Measurements from ENCODE around the gene LMX1B.

LMX1B gene

DNA sequence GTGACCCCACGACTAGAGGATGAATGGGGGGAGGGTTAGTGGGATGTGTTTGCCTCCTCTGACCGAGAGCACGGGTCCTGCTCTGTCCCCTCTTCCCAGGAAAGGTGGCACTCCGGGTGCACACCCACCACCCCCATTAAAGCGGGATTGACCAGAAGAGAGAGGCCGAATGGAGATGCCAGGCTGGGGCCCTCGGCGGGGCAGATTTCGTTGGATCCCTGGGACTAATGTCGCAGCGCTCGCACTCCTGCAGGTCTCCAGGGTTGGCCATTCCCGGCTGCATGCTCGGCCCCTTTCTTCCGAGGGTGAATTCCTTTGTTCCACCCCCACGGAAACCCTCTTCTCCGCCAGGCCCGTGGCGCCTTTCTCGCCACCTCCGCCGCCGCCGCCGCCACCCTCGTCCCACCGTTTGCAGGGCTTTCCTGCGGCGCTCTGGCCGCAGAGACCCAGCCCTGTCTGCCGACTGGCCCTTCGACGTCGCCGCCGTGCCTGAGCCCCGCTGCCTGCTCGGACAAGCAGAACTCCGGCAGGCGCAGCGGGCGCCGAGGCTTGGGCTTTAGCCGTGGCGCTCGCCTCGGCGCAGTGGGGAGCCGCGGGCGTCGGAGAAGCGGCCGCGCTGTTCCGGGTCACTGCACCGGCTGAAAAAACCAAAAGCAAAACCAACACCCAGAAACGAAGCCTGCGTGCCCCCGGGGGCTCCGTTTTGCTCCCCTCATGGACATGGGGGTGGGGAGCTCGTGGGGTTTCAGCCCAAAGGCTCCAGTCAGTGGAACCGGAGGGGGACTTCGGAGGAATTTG lies 11.8 kb downstream of the LMX1B start:
- H3K9me3 ChIP-seq (ENCODE audit: control insufficient read depth, insufficient read depth, low read depth, low read length), result no peaks in the 10 kb centered on the region
- H3K9ac ChIP-seq (ENCODE audit: low read length), result no peak overlapping the region
- peaks cover 100% of the 10 kb centered on the region for H3K27me3 ChIP-seq (ENCODE audit: control insufficient read depth, insufficient read depth, low read length)
- no peaks in the 10 kb centered on the region for H3K36me3 ChIP-seq (ENCODE audit: control insufficient read depth, insufficient read depth, low read length)
- peaks cover 51% of the 10 kb centered on the region for H3K4me1 ChIP-seq (ENCODE audit: control insufficient read depth, insufficient read depth, low read length)
- no peak overlapping the region for H3K27ac ChIP-seq (ENCODE audit: low read depth, low read length)
- H3K4me3 ChIP-seq (ENCODE audit: low read depth, low read length), result peak overlapping the region; percentile 51

- peaks cover 100% of the 10 kb centered on the region for H3K27me3 ChIP-seq (ENCODE audit: control insufficient read depth, insufficient read depth, low read length)
These were observed 12.6 kb downstream of the LMX1B start for GRCh38 chr9:126626127-126626925.

DNA sequence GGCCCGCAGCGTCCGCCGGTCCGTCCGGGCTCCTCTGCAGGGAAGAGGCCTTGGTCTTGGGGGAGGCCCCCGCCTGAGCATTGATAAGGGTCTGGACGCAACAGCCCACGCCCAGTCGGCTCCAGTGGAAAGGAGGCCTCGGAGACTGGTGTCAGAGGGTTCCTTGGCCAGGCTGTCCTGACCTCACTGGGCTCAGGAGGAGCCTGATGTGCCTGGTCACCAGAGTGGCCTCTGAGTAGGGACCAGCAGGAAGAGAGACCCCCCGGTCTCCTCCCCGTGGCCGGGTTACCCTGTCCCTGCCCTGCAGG lies 13.2 kb downstream of the LMX1B start:
- Histone ChIP-seq H3K36me3 (ENCODE audit: control insufficient read depth, insufficient read depth, low read length) (no peaks in the 10 kb centered on the region), H3K9ac (ENCODE audit: low read length) (no peak overlapping the region), H3K27ac (ENCODE audit: low read depth, low read length) (no peak overlapping the region), H3K9me3 (ENCODE audit: control insufficient read depth, insufficient read depth, low read depth, low read length) (no peaks in the 10 kb centered on the region), H3K4me3 (ENCODE audit: low read depth, low read length) (peak overlapping the region; percentile 51), H3K27me3 (ENCODE audit: control insufficient read depth, insufficient read depth, low read length) (peaks cover 100% of the 10 kb centered on the region), H3K4me1 (ENCODE audit: control insufficient read depth, insufficient read depth, low read length) (peaks cover 59% of the 10 kb centered on the region)

More at GRCh38 chr9:126626127-126626925, 12.6 kb downstream of the LMX1B start:
- Histone ChIP-seq H3K9ac (ENCODE audit: low read length) (no peak overlapping the region), H3K36me3 (ENCODE audit: control insufficient read depth, insufficient read depth, low read length) (no peaks in the 10 kb centered on the region), H3K4me3 (ENCODE audit: low read depth, low read length) (peak overlapping the region; percentile 51), H3K27ac (ENCODE audit: low read depth, low read length) (no peak overlapping the region), H3K4me1 (ENCODE audit: control insufficient read depth, insufficient read depth, low read length) (peaks cover 57% of the 10 kb centered on the region), H3K9me3 (ENCODE audit: control insufficient read depth, insufficient read depth, low read depth, low read length) (no peaks in the 10 kb centered on the region)

DNA sequence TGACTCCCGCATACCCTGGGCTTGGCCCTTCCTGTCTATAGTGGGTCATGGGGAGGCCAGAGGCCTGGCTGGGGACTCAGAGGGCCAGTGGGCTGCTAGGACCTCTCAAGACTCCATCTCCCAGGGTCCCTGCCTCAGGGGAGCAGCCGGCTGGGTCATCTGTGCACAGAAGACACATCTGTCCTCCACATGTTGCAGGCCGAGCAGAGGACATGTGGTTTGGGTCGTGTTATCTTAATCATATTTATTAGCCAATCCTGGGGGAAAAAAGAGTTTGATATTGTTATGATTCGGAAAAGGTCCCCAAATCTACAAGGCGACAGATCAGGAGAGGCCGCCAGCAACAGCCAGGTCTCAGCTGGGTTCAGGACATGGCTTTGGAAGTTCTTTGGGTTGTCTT lies 14.4 kb downstream of the LMX1B start:
- Histone ChIP-seq H3K27me3 (ENCODE audit: control insufficient read depth, insufficient read depth, low read length) (peaks cover 100% of the 10 kb centered on the region), H3K4me1 (ENCODE audit: control insufficient read depth, insufficient read depth, low read length) (peaks cover 49% of the 10 kb centered on the region), H3K4me3 (ENCODE audit: low read depth, low read length) (no peak overlapping the region), H3K36me3 (ENCODE audit: control insufficient read depth, insufficient read depth, low read length) (no peaks in the 10 kb centered on the region), H3K9ac (ENCODE audit: low read length) (no peak overlapping the region), H3K27ac (ENCODE audit: low read depth, low read length) (no peak overlapping the region), H3K9me3 (ENCODE audit: control insufficient read depth, insufficient read depth, low read depth, low read length) (no peaks in the 10 kb centered on the region)

- Histone ChIP-seq H3K27ac (ENCODE audit: low read depth, low read length) (no peak overlapping the region), H3K9ac (ENCODE audit: low read length) (no peak overlapping the region), H3K4me1 (ENCODE audit: control insufficient read depth, insufficient read depth, low read length) (peaks cover 41% of the 10 kb centered on the region), H3K4me3 (ENCODE audit: low read depth, low read length) (no peak overlapping the region), H3K9me3 (ENCODE audit: control insufficient read depth, insufficient read depth, low read depth, low read length) (no peaks in the 10 kb centered on the region), H3K27me3 (ENCODE audit: control insufficient read depth, insufficient read depth, low read length) (peaks cover 100% of the 10 kb centered on the region), H3K36me3 (ENCODE audit: control insufficient read depth, insufficient read depth, low read length) (no peaks in the 10 kb centered on the region)
These were observed 15.4 kb downstream of the LMX1B start for GRCh38 chr9:126628969-126629674.

- Histone ChIP-seq H3K27ac (ENCODE audit: low read depth, low read length) (no peak overlapping the region), H3K4me1 (ENCODE audit: control insufficient read depth, insufficient read depth, low read length) (peaks cover 27% of the 10 kb centered on the region), H3K9ac (ENCODE audit: low read length) (no peak overlapping the region), H3K9me3 (ENCODE audit: control insufficient read depth, insufficient read depth, low read depth, low read length) (no peaks in the 10 kb centered on the region), H3K4me3 (ENCODE audit: low read depth, low read length) (no peak overlapping the region; the same call in 1 of the 2 replicates), H3K36me3 (ENCODE audit: control insufficient read depth, insufficient read depth, low read length) (no peaks in the 10 kb centered on the region), H3K27me3 (ENCODE audit: control insufficient read depth, insufficient read depth, low read length) (peaks cover 100% of the 10 kb centered on the region)
These were observed 16.9 kb downstream of the LMX1B start for GRCh38 chr9:126630458-126631237.

GRCh38 chr9:126631254-126631653 lies 17.5 kb downstream of the LMX1B start:
- Histone ChIP-seq H3K9ac (ENCODE audit: low read length) (no peak overlapping the region), H3K4me3 (ENCODE audit: low read depth, low read length) (peak overlapping the region; percentile 21; the same call in 1 of the 2 replicates), H3K9me3 (ENCODE audit: control insufficient read depth, insufficient read depth, low read depth, low read length) (no peaks in the 10 kb centered on the region), H3K36me3 (ENCODE audit: control insufficient read depth, insufficient read depth, low read length) (no peaks in the 10 kb centered on the region), H3K27ac (ENCODE audit: low read depth, low read length) (no peak overlapping the region), H3K27me3 (ENCODE audit: control insufficient read depth, insufficient read depth, low read length) (peaks cover 100% of the 10 kb centered on the region), H3K4me1 (ENCODE audit: control insufficient read depth, insufficient read depth, low read length) (peaks cover 21% of the 10 kb centered on the region)

- Histone ChIP-seq H3K4me1 (ENCODE audit: control insufficient read depth, insufficient read depth, low read length) (peaks cover 20% of the 10 kb centered on the region), H3K4me3 (ENCODE audit: low read depth, low read length) (no peak overlapping the region), H3K36me3 (ENCODE audit: control insufficient read depth, insufficient read depth, low read length) (no peaks in the 10 kb centered on the region), H3K27me3 (ENCODE audit: control insufficient read depth, insufficient read depth, low read length) (peaks cover 100% of the 10 kb centered on the region), H3K27ac (ENCODE audit: low read depth, low read length) (no peak overlapping the region), H3K9ac (ENCODE audit: low read length) (no peak overlapping the region), H3K9me3 (ENCODE audit: control insufficient read depth, insufficient read depth, low read depth, low read length) (no peaks in the 10 kb centered on the region)
These were observed 20.3 kb downstream of the LMX1B start for GRCh38 chr9:126633881-126634558.

DNA sequence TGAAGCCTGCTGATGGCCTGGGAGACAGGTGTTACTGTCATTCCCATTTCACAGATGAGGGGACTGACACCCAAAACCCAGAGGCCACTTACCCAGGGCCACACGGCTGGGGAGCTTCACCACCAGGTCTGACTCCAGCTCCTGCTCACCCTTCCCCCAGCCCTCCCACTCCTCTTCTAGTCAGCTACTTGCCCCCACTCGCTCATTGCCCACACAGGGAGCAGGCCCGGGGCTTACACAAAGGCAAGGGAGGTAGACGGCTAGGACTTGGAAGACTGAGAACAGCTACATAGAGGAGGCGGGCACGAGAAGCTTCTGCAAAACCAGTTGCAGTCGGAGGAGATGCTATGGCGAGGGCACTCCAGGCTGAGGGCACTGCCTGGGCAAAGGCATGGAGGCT lies 21.3 kb downstream of the LMX1B start:
- Histone ChIP-seq H3K27me3 (ENCODE audit: control insufficient read depth, insufficient read depth, low read length) (peaks cover 100% of the 10 kb centered on the region), H3K4me1 (ENCODE audit: control insufficient read depth, insufficient read depth, low read length) (peaks cover 19% of the 10 kb centered on the region), H3K9ac (ENCODE audit: low read length) (no peak overlapping the region)

More for the DNA sequence above, 21.3 kb downstream of the LMX1B start:
- no peaks in the 10 kb centered on the region for H3K36me3 ChIP-seq (ENCODE audit: control insufficient read depth, insufficient read depth, low read length)
- H3K27ac ChIP-seq (ENCODE audit: low read depth, low read length), result no peak overlapping the region
- no peak overlapping the region for H3K4me3 ChIP-seq (ENCODE audit: low read depth, low read length)
- H3K9me3 ChIP-seq (ENCODE audit: control insufficient read depth, insufficient read depth, low read depth, low read length), result no peaks in the 10 kb centered on the region

All from HUES6 (cell line).